ENCODE results near the gene SGCG.
A peak's percentile ranks its signal among the peaks of the same experiment; 100 is the strongest.
"Not testable (repeated sequence)": the region's sequence is repeated elsewhere in the genome, so short reads cannot be mapped to it uniquely, and the experiment has no call there.

Gene SGCG

DNA sequence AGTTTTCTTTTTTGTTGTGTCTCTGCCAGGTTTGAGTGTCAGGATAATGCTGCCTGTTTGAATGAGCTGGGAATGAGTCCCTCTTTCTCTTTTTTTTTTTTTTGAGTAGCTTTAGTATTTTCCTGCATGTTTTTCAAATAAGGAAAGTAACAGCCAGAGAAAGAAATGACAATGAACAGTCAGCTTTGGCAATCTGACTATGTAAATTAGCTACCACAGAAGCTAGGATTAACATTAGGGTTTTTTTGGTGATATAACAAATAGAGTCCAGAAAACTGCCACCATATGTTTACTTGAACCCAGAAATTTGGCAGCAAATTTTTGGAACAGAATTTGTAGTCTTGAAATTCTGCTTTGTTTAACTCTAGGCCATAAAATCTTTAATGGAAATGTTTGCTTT, 50.5 kb downstream of the SGCG start:
- DNase-seq: no peak

DNA sequence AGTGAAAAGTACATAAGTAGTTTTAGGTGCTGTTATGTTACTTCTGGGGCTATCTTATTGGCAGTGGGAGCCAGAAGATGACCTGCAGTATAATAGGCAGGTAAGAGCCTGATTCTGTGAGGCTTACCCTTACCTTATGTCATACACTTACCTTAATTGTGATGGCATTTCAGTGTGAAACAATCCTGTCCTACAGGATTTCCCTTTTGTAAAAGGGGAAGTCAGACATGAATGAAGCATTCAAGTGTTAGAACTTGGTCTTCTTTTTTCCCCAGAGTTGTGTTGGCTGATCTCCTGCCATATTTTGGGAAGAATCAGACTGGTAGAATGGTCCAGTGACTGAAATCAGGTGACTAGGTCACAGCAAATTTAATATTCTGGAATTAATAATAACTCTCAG, 55.2 kb downstream of the SGCG start:
- no peak for DNase-seq

DNA sequence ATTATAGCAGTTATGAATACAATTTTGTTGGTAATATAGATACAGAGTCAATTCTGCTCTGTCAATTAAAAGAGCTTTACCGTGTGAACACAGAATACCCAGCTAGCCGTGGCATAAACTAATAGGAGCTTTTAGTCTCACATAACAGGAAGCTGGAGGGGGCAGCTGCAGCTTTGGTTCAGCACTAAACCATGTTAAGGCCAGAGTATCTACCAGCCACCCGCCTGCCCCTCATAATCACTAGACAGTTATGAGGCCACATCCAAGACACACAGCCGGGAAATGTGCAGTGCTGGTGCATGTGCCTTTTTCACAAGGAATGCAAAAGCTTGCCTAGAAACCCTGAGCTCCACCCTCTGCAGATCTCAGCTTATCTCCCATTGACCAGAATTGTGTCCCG, 62.3 kb downstream of the SGCG start:
- peak; percentile 9 for DNase-seq

GRCh38 chr13:23248410-23248809, 67.6 kb downstream of the SGCG start:
- DNase-seq: not testable (repeated sequence)

- no peak for DNase-seq
Measured at GRCh38 chr13:23254506-23254905, 73.7 kb downstream of the SGCG start.

GRCh38 chr13:23267571-23267970, 86.8 kb downstream of the SGCG start:
- DNase-seq: no peak

DNA sequence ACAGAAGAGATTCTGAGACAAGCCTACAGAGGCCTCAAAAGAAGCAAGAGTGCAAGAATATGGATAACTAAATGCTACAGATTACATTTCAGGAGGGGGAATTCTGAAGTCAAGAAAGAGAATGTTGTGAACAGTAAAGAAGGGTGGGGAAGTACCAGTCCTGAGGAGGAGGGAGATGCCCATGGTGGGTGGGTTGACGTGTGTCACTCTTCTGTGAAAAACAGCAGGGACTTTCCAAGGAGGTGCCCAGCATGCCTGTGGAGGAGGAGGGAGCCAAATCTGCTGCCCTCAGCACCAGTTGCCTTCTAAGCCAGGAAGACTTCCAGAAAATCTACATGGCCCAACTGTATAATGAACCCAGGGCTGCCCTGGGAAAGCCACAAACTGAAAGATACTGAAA, 87.7 kb downstream of the SGCG start:
- no peak for DNase-seq

DNA sequence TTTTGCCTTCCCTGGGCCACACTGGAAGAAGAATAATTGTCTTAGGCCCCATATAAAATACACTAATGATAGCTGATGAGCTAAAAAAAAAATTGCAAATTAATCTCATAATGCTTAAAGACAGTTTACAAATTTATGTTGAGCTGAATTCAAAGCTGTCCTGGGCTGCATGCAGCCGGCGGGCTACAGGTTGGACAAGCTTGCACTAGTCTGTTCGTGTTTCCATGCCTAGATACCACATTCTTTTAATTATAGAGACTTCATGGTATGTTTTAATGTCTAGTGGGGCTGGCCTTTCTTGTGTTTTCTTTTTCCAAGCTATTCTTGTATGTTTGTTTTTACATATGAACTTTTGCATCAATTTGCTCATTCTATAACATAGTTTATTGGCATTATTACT, 90.6 kb downstream of the SGCG start:
- no peak for DNase-seq

DNA sequence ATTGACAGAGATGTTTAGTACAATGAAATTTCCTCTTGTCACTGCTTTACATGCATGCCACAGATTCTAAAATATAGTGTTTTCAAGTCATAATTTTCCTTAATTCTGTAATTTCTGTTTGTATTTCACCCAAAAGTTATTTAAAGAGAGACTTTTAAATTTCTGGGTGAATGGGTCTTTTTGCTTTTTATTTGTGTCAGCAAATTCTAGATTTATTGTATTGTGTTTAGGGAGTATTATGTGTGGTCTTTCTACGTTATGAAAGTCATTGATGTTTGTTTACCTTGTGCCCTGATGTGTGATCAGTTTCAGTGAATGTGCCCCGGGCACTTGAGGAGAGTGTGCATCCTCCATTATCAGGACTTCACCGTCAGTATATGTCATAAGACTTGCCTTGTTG, 92.7 kb downstream of the SGCG start:
- DNase-seq: no peak

DNA sequence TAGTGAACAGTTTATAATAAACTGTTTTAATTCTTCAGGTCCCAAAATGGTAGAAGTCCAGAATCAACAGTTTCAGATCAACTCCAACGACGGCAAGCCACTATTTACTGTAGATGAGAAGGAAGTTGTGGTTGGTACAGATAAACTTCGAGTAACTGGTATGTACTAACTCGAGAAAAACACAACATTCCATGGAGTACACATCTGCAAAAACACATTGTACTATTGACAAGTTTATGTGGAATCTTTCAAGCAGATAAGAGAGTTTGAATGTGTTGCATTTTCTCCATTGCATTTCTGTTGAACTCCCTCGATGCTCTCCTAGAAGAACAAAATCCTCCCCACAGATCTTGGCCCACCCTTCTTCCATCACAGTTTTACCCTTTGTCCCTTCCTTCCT, 98.5 kb downstream of the SGCG start:
- DNase-seq: no peak

DNA sequence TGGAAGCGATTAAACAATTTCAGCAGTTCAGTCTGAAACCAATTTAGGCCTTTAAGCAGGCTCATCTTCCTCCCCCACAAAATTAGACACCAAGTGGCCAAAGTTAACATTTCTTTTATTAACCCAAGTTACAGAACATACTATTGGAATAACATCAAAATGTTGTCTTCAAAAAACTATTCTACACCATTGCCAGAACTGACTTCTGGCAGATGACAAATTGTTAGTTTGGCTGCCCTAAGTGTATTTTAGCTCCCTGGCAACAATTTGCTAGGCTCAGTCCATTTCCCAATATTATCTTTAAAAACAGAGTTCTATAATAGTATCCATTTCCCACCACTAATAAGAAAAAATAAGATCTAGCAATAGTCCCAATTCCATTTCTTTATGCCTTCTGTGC, 107.8 kb downstream of the SGCG start:
- DNase-seq: no peak

- no peak for DNase-seq
Measured at GRCh38 chr13:23288995-23289394, 108.2 kb downstream of the SGCG start.

- no peak for DNase-seq
Measured at GRCh38 chr13:23289917-23290357, 109.2 kb downstream of the SGCG start.

DNA sequence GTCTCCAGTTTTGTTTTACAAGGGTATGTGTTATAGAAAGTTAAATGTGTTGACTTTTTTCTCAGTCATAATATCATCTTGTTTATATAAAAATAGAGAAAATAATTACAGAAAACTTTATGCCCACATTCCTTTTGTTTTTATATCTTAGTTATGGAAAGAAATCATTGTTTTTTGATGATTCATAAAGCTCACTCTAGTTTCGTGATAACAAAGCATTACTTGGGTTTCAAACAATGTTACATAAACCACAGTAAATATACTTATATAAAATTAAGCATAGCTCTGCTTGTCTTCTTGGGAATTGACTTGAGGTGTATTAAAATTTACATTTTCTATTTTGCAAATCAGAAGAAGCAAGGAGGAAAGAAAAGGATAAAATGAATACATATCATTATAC, 111.8 kb downstream of the SGCG start:
- DNase-seq: no peak

GRCh38 chr13:23314837-23315236, 134.1 kb downstream of the SGCG start:
- not testable (repeated sequence) for DNase-seq

- DNase-seq: no peak
Measured at GRCh38 chr13:23319883-23320224, 139.1 kb downstream of the SGCG start.

DNA sequence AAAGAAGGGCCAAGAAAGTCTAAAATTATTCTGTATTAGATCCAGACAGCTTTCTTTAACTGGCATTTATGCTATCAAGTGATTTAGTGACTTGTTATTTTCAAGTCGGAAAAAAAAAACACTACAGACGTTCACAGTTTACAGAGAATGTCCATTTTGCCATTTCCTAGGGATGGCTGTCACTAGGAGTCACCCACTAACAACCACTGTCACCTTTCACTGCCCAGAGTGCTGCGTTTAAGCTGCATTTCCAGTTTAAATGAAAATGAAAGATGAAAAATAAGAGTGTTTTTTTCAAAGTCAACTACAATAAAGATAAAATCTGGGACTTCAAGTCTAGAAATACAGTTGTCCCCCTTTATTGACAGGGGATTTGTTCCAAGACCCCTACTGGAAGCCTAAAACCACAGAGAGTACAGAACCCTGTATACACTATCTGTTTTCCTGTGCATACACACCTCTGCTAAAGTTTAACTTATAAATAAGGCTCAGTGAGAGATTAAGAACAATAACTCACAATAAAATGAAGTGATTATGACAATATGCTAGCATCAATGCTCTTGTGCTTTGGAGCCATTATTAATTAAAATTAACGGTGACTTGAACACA, 140.3 kb downstream of the SGCG start:
- no peak for DNase-seq

DNA sequence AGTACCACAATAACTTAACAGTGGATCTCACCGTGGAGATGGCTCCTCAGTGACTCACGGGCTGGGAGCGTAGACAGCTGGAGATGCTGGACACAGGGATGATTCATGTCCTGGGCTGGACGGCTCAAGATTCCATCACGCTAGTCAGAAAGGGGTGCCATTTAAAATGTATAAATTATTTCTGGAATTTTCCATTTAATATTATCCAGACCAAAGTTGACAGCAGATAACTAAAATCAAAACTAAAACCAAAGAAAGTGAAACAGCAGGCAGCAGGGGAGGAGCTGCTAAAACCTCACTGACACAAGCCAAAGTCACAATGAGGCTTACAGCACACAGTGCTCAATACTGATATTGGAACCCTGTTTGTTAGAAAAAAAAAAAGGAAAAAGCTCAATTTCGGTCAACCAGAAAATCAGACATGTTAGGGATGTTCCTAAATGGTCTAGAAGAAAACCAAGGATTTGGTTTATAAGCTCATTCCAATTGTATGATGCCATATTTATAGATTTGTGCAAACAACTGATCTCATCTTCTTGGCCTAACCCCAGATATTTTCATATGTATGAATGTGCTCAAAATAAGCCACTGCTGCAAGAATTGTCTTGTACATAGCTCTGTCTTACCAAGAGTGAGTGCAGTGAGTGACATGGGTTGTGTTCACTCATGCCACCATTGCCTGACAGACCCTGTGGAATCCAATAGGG, 140.9 kb downstream of the SGCG start:
- no peak for DNase-seq

GRCh38 chr13:23322353-23323336, 141.9 kb downstream of the SGCG start:
- peak; percentile 63 for DNase-seq

- peak; percentile 14 for DNase-seq
Measured at GRCh38 chr13:23323946-23324709, 143.3 kb downstream of the SGCG start.

DNA sequence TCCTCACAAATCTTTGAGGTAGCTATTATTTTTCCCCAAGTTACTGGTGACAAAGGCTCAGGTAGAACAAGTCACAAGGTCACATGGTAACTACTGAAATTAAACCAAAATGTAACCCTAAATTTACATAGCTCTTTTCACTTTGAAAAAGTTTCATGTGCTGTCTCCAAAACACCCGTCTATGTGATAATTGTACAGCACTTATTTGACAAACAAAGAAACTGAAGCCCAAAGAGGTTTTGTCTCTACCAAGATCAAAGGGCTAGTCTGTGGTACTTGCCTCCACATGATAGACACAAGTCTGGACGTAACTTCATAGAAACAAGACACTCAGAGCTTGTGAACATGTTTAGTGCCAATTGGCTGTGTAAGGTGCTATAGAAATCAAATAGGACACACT, 144.4 kb downstream of the SGCG start:
- peak; percentile 31 for DNase-seq

- DNase-seq: no peak
Measured at GRCh38 chr13:23330356-23330755, 149.6 kb downstream of the SGCG start.

- no peak for DNase-seq
Measured at GRCh38 chr13:23339225-23339624, 158.4 kb downstream of the SGCG start.

Measured in NCI-H510A treated with DMSO at 0.1 percent for 48 hours (cell line).